ENCODE data around the gene FGF2.

DNA sequence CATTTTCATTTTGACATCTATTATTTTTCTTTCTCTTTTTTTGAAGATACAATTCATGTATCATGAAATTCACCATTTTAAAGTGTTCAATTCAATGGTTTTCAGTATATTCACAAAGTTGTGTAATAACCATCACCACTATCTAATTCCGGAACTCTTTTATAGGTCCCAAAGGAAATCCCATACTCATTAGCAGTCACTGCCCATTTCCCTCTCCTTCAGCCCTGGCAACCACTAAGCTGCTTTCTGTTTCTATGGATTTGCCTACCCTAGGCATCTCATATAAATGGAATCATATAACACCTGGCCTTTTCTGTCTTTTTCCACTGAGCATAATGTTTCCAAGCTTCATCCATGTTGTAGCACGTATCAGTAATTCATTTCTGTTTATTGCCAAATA, 3.2 kb upstream of the FGF2 start:
- TF ChIP-seq, protein P1, sequence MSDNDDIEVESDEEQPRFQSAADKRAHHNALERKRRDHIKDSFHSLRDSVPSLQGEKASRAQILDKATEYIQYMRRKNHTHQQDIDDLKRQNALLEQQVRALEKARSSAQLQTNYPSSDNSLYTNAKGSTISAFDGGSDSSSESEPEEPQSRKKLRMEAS (IDR thresholded peaks at IDR 0.05; ENCODE audit: low read depth): no peak
- TF ChIP-seq, protein P2, sequence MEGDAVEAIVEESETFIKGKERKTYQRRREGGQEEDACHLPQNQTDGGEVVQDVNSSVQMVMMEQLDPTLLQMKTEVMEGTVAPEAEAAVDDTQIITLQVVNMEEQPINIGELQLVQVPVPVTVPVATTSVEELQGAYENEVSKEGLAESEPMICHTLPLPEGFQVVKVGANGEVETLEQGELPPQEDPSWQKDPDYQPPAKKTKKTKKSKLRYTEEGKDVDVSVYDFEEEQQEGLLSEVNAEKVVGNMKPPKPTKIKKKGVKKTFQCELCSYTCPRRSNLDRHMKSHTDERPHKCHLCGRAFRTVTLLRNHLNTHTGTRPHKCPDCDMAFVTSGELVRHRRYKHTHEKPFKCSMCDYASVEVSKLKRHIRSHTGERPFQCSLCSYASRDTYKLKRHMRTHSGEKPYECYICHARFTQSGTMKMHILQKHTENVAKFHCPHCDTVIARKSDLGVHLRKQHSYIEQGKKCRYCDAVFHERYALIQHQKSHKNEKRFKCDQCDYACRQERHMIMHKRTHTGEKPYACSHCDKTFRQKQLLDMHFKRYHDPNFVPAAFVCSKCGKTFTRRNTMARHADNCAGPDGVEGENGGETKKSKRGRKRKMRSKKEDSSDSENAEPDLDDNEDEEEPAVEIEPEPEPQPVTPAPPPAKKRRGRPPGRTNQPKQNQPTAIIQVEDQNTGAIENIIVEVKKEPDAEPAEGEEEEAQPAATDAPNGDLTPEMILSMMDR (IDR thresholded peaks at IDR 0.05): no peak
- TF ChIP-seq YY1 (IDR thresholded peaks at IDR 0.05; ENCODE audit: low read depth): no peak
- TF ChIP-seq, protein P3, sequence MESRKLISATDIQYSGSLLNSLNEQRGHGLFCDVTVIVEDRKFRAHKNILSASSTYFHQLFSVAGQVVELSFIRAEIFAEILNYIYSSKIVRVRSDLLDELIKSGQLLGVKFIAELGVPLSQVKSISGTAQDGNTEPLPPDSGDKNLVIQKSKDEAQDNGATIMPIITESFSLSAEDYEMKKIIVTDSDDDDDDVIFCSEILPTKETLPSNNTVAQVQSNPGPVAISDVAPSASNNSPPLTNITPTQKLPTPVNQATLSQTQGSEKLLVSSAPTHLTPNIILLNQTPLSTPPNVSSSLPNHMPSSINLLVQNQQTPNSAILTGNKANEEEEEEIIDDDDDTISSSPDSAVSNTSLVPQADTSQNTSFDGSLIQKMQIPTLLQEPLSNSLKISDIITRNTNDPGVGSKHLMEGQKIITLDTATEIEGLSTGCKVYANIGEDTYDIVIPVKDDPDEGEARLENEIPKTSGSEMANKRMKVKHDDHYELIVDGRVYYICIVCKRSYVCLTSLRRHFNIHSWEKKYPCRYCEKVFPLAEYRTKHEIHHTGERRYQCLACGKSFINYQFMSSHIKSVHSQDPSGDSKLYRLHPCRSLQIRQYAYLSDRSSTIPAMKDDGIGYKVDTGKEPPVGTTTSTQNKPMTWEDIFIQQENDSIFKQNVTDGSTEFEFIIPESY (IDR thresholded peaks at IDR 0.05; ENCODE audit: borderline replicate concordance, low read depth): no peak
- no peak for TF ChIP-seq POLR2AphosphoS5 (IDR thresholded peaks at IDR 0.05; ENCODE audit: low read depth, low read length)
- TF ChIP-seq, protein P4, sequence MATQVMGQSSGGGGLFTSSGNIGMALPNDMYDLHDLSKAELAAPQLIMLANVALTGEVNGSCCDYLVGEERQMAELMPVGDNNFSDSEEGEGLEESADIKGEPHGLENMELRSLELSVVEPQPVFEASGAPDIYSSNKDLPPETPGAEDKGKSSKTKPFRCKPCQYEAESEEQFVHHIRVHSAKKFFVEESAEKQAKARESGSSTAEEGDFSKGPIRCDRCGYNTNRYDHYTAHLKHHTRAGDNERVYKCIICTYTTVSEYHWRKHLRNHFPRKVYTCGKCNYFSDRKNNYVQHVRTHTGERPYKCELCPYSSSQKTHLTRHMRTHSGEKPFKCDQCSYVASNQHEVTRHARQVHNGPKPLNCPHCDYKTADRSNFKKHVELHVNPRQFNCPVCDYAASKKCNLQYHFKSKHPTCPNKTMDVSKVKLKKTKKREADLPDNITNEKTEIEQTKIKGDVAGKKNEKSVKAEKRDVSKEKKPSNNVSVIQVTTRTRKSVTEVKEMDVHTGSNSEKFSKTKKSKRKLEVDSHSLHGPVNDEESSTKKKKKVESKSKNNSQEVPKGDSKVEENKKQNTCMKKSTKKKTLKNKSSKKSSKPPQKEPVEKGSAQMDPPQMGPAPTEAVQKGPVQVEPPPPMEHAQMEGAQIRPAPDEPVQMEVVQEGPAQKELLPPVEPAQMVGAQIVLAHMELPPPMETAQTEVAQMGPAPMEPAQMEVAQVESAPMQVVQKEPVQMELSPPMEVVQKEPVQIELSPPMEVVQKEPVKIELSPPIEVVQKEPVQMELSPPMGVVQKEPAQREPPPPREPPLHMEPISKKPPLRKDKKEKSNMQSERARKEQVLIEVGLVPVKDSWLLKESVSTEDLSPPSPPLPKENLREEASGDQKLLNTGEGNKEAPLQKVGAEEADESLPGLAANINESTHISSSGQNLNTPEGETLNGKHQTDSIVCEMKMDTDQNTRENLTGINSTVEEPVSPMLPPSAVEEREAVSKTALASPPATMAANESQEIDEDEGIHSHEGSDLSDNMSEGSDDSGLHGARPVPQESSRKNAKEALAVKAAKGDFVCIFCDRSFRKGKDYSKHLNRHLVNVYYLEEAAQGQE (IDR thresholded peaks at IDR 0.05; ENCODE audit: low read depth, low read length): no peak
- no peak for TF ChIP-seq EZH2phosphoT487 (IDR thresholded peaks at IDR 0.05; ENCODE audit: borderline replicate concordance, low read depth)
- TF ChIP-seq MXI1 (IDR thresholded peaks at IDR 0.05; ENCODE audit: low read depth, low read length): no peak
- TF ChIP-seq RCOR1 (IDR thresholded peaks at IDR 0.05; ENCODE audit: low read length): no peak
- TF ChIP-seq FOXM1 (IDR thresholded peaks at IDR 0.05; ENCODE audit: low read depth): no peak

All from SK-N-SH (cell line).